Mucosa of rectum (tissue), 2 donors: Measurements from ENCODE around the gene COL6A1.
A peak's percentile ranks its signal among the peaks of the same experiment; 100 is the strongest.

Experiments
- H3K27ac ChIP-seq, 2 donors: one replicate each; pipeline ENCODE4 v1.7.0; 2013; ENCODE audit warnings: inconsistent platforms in 2 of 2, low read depth in 2 of 2, low read length in 2 of 2
- H3K27me3 ChIP-seq, 2 donors: one replicate each; pipeline ENCODE4 v1.7.0; 2013; ENCODE audit warnings: low read length in 2 of 2; ENCODE audit not compliant: control insufficient read depth in 2 of 2, insufficient read depth in 2 of 2
- H3K36me3 ChIP-seq, 2 donors: one replicate each; pipeline ENCODE4 v1.7.0; 2013; ENCODE audit warnings: low read length in 2 of 2; ENCODE audit not compliant: control insufficient read depth in 2 of 2, insufficient read depth in 2 of 2
- H3K4me1 ChIP-seq, 2 donors: one replicate each; pipeline ENCODE4 v1.7.0; 2013; ENCODE audit warnings: low read length in 2 of 2, mild to moderate bottlenecking in 1 of 2; ENCODE audit not compliant: control insufficient read depth in 2 of 2, insufficient read depth in 2 of 2
- H3K4me3 ChIP-seq, 2 donors: one replicate each; pipeline ENCODE4 v1.7.0; 2013; ENCODE audit warnings: low read length in 2 of 2
- H3K9ac ChIP-seq, 2 donors: one replicate each; pipeline ENCODE4 v1.7.0; 2013; ENCODE audit warnings: low read length in 2 of 2, low read depth in 1 of 2, mild to moderate bottlenecking in 1 of 2
- H3K9me3 ChIP-seq, 2 donors: one replicate each; pipeline ENCODE4 v1.7.0; 2013; ENCODE audit warnings: low read length in 2 of 2; ENCODE audit not compliant: control insufficient read depth in 2 of 2
- donor health status: healthy.
- donor health status: Normal muscosa, but diverticular disease.

Gene COL6A1

DNA sequence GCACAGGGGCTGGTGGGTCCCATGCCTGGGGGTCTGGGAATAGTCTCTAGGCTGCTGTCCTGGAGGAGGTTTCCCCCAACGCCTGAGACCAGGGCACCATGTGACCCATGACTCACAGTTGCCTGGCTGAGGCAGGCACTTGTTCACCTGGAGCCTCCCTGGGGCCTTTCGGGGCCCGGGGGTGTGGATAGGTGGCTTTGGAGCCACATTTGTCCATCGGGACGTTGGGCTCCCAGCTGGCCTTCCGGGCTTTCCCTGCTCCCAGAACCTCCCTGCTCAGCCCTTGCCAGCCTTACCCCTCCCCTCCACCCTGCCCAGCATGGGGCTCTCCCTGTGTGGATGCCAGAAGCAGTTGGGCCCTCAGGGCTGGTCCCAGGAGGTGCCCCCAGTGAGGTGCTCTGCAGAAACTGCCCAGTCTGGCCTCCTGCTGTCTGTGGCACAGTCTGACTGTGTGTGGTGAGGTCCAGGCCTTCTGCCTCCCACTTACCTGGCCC lies 14.2 kb downstream of the COL6A1 start:
- H3K27ac ChIP-seq: peak overlapping the region in 1 of 2 donors; percentile 32
- H3K36me3 ChIP-seq: no peaks in the 10 kb centered on the region
- H3K9me3 ChIP-seq: no peaks in the 10 kb centered on the region
- H3K9ac ChIP-seq: no peak overlapping the region
- H3K4me3 ChIP-seq: no peak overlapping the region
- no peaks in the 10 kb centered on the region for H3K27me3 ChIP-seq
- H3K4me1 ChIP-seq: no peaks in the 10 kb centered on the region

- no peaks in the 10 kb centered on the region for H3K27me3 ChIP-seq
- no peaks in the 10 kb centered on the region for H3K4me1 ChIP-seq
- H3K36me3 ChIP-seq: no peaks in the 10 kb centered on the region
- H3K4me3 ChIP-seq: no peak overlapping the region
- no peak overlapping the region for H3K27ac ChIP-seq
- no peaks in the 10 kb centered on the region for H3K9me3 ChIP-seq
- H3K9ac ChIP-seq: no peak overlapping the region
Measured at GRCh38 chr21:45996311-45997204, 15.0 kb downstream of the COL6A1 start.

GRCh38 chr21:45997205-45997494 lies 15.6 kb downstream of the COL6A1 start:
- H3K36me3 ChIP-seq: no peaks in the 10 kb centered on the region
- no peaks in the 10 kb centered on the region for H3K4me1 ChIP-seq
- no peak overlapping the region for H3K4me3 ChIP-seq

GRCh38 chr21:45997495-45998275 lies 16.1 kb downstream of the COL6A1 start:
- Histone ChIP-seq H3K27ac (no peak overlapping the region), H3K9ac (no peak overlapping the region), H3K4me3 (no peak overlapping the region), H3K9me3 (no peaks in the 10 kb centered on the region), H3K27me3 (no peaks in the 10 kb centered on the region), H3K4me1 (no peaks in the 10 kb centered on the region), H3K36me3 (no peaks in the 10 kb centered on the region)

More at GRCh38 chr21:45997205-45997494, 15.6 kb downstream of the COL6A1 start:
- Histone ChIP-seq H3K9me3 (no peaks in the 10 kb centered on the region), H3K27me3 (no peaks in the 10 kb centered on the region), H3K27ac (no peak overlapping the region), H3K9ac (no peak overlapping the region)

GRCh38 chr21:45998276-45998701 lies 16.7 kb downstream of the COL6A1 start:
- Histone ChIP-seq H3K9ac (no peak overlapping the region), H3K4me1 (no peaks in the 10 kb centered on the region), H3K27me3 (no peaks in the 10 kb centered on the region), H3K9me3 (no peaks in the 10 kb centered on the region), H3K27ac (no peak overlapping the region), H3K4me3 (no peak overlapping the region), H3K36me3 (no peaks in the 10 kb centered on the region)

- Histone ChIP-seq H3K27ac (no peak overlapping the region), H3K9me3 (no peaks in the 10 kb centered on the region), H3K27me3 (no peaks in the 10 kb centered on the region), H3K4me3 (no peak overlapping the region), H3K36me3 (no peaks in the 10 kb centered on the region), H3K4me1 (no peaks in the 10 kb centered on the region), H3K9ac (no peak overlapping the region)
Measured at GRCh38 chr21:45998871-45999580, 17.5 kb downstream of the COL6A1 start.

GRCh38 chr21:45999581-46000181 lies 18.1 kb downstream of the COL6A1 start:
- no peak overlapping the region for H3K27ac ChIP-seq
- H3K9me3 ChIP-seq: no peaks in the 10 kb centered on the region
- no peaks in the 10 kb centered on the region for H3K4me1 ChIP-seq
- H3K4me3 ChIP-seq: no peak overlapping the region
- H3K27me3 ChIP-seq: no peaks in the 10 kb centered on the region
- H3K9ac ChIP-seq: no peak overlapping the region
- no peaks in the 10 kb centered on the region for H3K36me3 ChIP-seq

DNA sequence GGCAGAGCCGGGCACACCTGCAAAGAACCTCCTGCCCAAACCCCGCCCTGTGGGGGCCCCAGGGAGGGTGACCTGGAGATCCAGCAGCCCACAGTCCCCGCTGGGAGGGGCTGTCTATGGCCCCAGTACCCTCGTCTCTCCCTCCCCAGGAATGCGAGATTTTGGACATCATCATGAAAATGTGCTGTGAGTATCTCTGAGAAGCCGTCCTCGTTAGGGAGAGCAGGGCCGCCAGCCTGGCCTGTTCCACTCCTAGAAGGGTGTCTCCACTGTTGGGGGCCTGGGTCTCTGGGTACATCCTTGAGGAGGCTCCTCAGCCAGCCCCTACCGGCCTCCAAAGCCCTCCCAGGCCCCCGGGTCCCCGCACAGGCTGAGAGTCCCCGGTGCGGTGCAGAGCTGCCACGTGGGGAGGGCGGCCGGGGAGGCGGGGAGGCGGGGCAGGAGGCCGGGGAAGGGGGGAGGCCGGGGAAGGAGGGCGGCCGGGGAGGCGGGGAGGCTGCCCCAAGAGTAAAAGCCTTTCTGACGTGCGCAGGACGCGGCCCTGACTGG lies 18.7 kb downstream of the COL6A1 start:
- H3K4me1 ChIP-seq: no peaks in the 10 kb centered on the region
- H3K4me3 ChIP-seq: no peak overlapping the region
- no peaks in the 10 kb centered on the region for H3K27me3 ChIP-seq
- no peak overlapping the region for H3K9ac ChIP-seq
- no peak overlapping the region for H3K27ac ChIP-seq
- no peaks in the 10 kb centered on the region for H3K36me3 ChIP-seq
- no peaks in the 10 kb centered on the region for H3K9me3 ChIP-seq

GRCh38 chr21:46000731-46001641 lies 19.4 kb downstream of the COL6A1 start:
- Histone ChIP-seq H3K36me3 (no peaks in the 10 kb centered on the region), H3K27me3 (no peaks in the 10 kb centered on the region), H3K4me1 (no peaks in the 10 kb centered on the region), H3K27ac (no peak overlapping the region), H3K9me3 (no peaks in the 10 kb centered on the region), H3K4me3 (no peak overlapping the region), H3K9ac (no peak overlapping the region)
